Measurements from ENCODE around the gene RAD51B.

DNA sequence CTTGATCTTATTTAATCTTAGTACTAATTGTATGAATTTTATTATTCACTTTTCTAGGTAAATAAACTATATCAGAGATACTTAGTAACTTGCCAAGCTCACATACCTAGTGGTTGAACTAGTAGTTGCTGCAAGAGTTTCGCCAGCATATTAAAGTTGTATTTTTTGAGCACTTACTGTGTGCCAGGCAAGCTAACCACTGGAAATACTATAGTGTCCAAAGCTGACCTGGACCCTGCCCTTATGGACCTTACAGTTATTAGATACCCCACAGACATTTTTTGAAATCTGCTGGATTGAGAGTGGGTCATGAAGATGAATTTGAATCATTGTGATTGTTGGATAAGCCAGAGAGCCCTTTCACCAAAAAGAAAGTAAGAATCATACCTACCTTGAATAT is 125.0 kb downstream of the RAD51B start:
- TF ChIP-seq, protein P1, sequence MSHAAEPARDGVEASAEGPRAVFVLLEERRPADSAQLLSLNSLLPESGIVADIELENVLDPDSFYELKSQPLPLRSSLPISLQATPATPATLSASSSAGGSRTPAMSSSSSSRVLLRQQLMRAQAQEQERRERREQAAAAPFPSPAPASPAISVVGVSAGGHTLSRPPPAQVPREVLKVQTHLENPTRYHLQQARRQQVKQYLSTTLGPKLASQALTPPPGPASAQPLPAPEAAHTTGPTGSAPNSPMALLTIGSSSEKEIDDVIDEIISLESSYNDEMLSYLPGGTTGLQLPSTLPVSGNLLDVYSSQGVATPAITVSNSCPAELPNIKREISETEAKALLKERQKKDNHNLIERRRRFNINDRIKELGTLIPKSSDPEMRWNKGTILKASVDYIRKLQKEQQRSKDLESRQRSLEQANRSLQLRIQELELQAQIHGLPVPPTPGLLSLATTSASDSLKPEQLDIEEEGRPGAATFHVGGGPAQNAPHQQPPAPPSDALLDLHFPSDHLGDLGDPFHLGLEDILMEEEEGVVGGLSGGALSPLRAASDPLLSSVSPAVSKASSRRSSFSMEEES (CRISPR knock-in tag; IDR thresholded peaks at IDR 0.05): no peak
- no peak for TF ChIP-seq NRF1 (conservative IDR thresholded peaks at IDR 0.05 in 1 of 2, IDR thresholded peaks at IDR 0.05 in 1 of 2)
- TF ChIP-seq, protein P2, sequence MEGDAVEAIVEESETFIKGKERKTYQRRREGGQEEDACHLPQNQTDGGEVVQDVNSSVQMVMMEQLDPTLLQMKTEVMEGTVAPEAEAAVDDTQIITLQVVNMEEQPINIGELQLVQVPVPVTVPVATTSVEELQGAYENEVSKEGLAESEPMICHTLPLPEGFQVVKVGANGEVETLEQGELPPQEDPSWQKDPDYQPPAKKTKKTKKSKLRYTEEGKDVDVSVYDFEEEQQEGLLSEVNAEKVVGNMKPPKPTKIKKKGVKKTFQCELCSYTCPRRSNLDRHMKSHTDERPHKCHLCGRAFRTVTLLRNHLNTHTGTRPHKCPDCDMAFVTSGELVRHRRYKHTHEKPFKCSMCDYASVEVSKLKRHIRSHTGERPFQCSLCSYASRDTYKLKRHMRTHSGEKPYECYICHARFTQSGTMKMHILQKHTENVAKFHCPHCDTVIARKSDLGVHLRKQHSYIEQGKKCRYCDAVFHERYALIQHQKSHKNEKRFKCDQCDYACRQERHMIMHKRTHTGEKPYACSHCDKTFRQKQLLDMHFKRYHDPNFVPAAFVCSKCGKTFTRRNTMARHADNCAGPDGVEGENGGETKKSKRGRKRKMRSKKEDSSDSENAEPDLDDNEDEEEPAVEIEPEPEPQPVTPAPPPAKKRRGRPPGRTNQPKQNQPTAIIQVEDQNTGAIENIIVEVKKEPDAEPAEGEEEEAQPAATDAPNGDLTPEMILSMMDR (IDR thresholded peaks at IDR 0.05 in 2 of 3, conservative IDR thresholded peaks at IDR 0.05 in 1 of 3; ENCODE audit: insufficient read depth in 2 of 3, low read depth in 1 of 3, low read length in 3 of 3): no peak
- TF ChIP-seq POLR2A (conservative IDR thresholded peaks at IDR 0.05): no peak
- no peak for TF ChIP-seq ZSCAN29 (IDR thresholded peaks at IDR 0.05)
- TF ChIP-seq POU5F1 (IDR thresholded peaks at IDR 0.05; ENCODE audit: borderline replicate concordance, low read depth, low read length, partially characterized antibody): no peak

All from K562 (cell line).